H9 (cell line): ENCODE results near the gene COL4A2. TPM values are rescaled to one million over a fixed set of nuclear protein-coding genes. Genes with fewer than 3 reads are reported as not detected.

ENCODE experiments used
- DNase-seq: peaks from one replicate; pipeline ENCODE4 v3.0.0-alpha.2; 2017
- H2AFZ ChIP-seq: one replicate; pipeline ENCODE4 v1.6.1; 2013; ENCODE audit warnings: mild to moderate bottlenecking, low read length, control low read depth, moderate library complexity
- H2AK5ac ChIP-seq: 2 replicates; pipeline ENCODE4 v1.6.1; 2013; ENCODE audit warnings: low read length, control low read depth, mixed read lengths; ENCODE audit not compliant: insufficient read length
- H2BK120ac ChIP-seq: one replicate; pipeline ENCODE4 v1.6.1; 2013; ENCODE audit warnings: low read depth, mild to moderate bottlenecking, low read length, control low read depth, inconsistent platforms; ENCODE audit not compliant: poor library complexity, severe bottlenecking
- H2BK12ac ChIP-seq: 2 replicates; pipeline ENCODE4 v1.6.1; 2013; ENCODE audit warnings: low read length, control low read depth, mixed read lengths, low read depth; ENCODE audit not compliant: insufficient read length
- H2BK15ac ChIP-seq: 2 replicates; pipeline ENCODE4 v1.6.1; 2013; ENCODE audit warnings: low read depth, low read length, control low read depth
- H2BK20ac ChIP-seq: one replicate; pipeline ENCODE4 v1.6.1; 2013; ENCODE audit warnings: low read depth, mild to moderate bottlenecking, low read length, control low read depth, inconsistent platforms; ENCODE audit not compliant: poor library complexity, severe bottlenecking
- H2BK5ac ChIP-seq: 2 replicates; pipeline ENCODE4 v1.6.1; 2013; ENCODE audit warnings: low read length, control low read depth, mixed read lengths; ENCODE audit not compliant: insufficient read length
- H3K14ac ChIP-seq: 2 replicates; pipeline ENCODE4 v1.6.1; 2013; ENCODE audit warnings: low read length, control low read depth; ENCODE audit not compliant: insufficient read depth
- H3K18ac ChIP-seq: 2 replicates; pipeline ENCODE4 v1.6.1; 2013; ENCODE audit warnings: low read depth, mild to moderate bottlenecking, mixed read lengths, low read length, control low read depth; ENCODE audit not compliant: insufficient read length
- H3K23ac ChIP-seq: 2 replicates; pipeline ENCODE4 v1.6.1; 2013; ENCODE audit warnings: low read length, control low read depth, mixed read lengths, low read depth; ENCODE audit not compliant: insufficient read length
- H3K23me2 ChIP-seq: 2 replicates; pipeline ENCODE4 v1.6.1; 2013; ENCODE audit warnings: low read depth, mild to moderate bottlenecking, mixed read lengths, low read length, control low read depth; ENCODE audit not compliant: insufficient read length, poor library complexity, severe bottlenecking
- H3K27ac ChIP-seq: 2 replicates; pipeline ENCODE4 v1.5.1; 2013; ENCODE audit warnings: low read length, control low read depth, mixed read lengths, low read depth; ENCODE audit not compliant: insufficient read length
- H3K27me3 ChIP-seq: 2 replicates; pipeline ENCODE4 v1.6.1; 2013; ENCODE audit warnings: low read length, control low read depth, inconsistent platforms; ENCODE audit not compliant: insufficient read depth
- H3K4ac ChIP-seq: 2 replicates; pipeline ENCODE4 v1.6.1; 2013; ENCODE audit warnings: low read depth, mild to moderate bottlenecking, control low read depth, inconsistent platforms, low read length, moderate library complexity
- H3K4me1 ChIP-seq: 2 replicates; pipeline ENCODE4 v1.6.1; 2013; ENCODE audit warnings: low read length, control low read depth, inconsistent platforms; ENCODE audit not compliant: insufficient read depth
- H3K4me2 ChIP-seq: 2 replicates; pipeline ENCODE4 v1.6.1; 2013; ENCODE audit warnings: low read length, control low read depth, mixed read lengths; ENCODE audit not compliant: insufficient read length, insufficient read depth
- H3K56ac ChIP-seq: 2 replicates; pipeline ENCODE4 v1.6.1; 2013; ENCODE audit warnings: low read depth, mild to moderate bottlenecking, mixed read lengths, low read length, control low read depth; ENCODE audit not compliant: insufficient read length
- H3K79me1 ChIP-seq: 2 replicates; pipeline ENCODE4 v1.6.1; 2013; ENCODE audit warnings: low read depth, mild to moderate bottlenecking, moderate library complexity, low read length, control low read depth, inconsistent platforms; ENCODE audit not compliant: insufficient read depth, poor library complexity, severe bottlenecking
- H3K79me2 ChIP-seq: 2 replicates; pipeline ENCODE4 v1.6.1; 2013; ENCODE audit warnings: low read length, control low read depth, inconsistent platforms; ENCODE audit not compliant: insufficient read depth
- H3K9ac ChIP-seq: 2 replicates; pipeline ENCODE4 v1.6.1; 2013; ENCODE audit warnings: low read length, control low read depth, mixed read lengths; ENCODE audit not compliant: insufficient read length; ENCODE audit errors: extremely low read depth
- H3K9me3 ChIP-seq: one replicate; pipeline ENCODE4 v1.6.1; 2013; ENCODE audit warnings: low read depth, low read length, inconsistent platforms; ENCODE audit not compliant: control insufficient read depth
- H3T11ph ChIP-seq: one replicate; pipeline ENCODE4 v1.6.1; 2013; ENCODE audit warnings: mild to moderate bottlenecking, low read length, control low read depth, inconsistent platforms
- H4K20me1 ChIP-seq: one replicate; pipeline ENCODE4 v1.6.1; 2013; ENCODE audit not compliant: control insufficient read depth, insufficient read length, insufficient read depth
- H4K5ac ChIP-seq: 2 replicates; pipeline ENCODE4 v1.6.1; 2013; ENCODE audit warnings: low read depth, mild to moderate bottlenecking, mixed read lengths, low read length, control low read depth; ENCODE audit not compliant: insufficient read length
- H4K8ac ChIP-seq: replicated peaks from 2 replicates; pipeline ENCODE4 v1.6.1; 2013; ENCODE audit warnings: low read length, control low read depth, mixed read lengths, low read depth; ENCODE audit not compliant: insufficient read length
- H4K91ac ChIP-seq: 2 replicates; pipeline ENCODE4 v1.6.1; 2013; ENCODE audit warnings: low read depth, mild to moderate bottlenecking, moderate library complexity, mixed read lengths, low read length, control low read depth; ENCODE audit not compliant: insufficient read length
- H3K27ac Mint-ChIP-seq, 3 experiments: 2 replicates in 2 of 3; 3 replicates in 1 of 3; pipeline ENCODE4 v1.8.0; 2020 to 2021; ENCODE audit warnings: mixed read lengths in 3 of 3, mild to moderate bottlenecking in 1 of 3, moderate library complexity in 1 of 3
- H3K27me3 Mint-ChIP-seq: 2 replicates; pipeline ENCODE4 v1.8.0; 2021; ENCODE audit warnings: low read depth, mild to moderate bottlenecking, moderate library complexity, mixed read lengths
- H3K36me3 Mint-ChIP-seq, 3 experiments: 2 replicates in 2 of 3; 3 replicates in 1 of 3; pipeline ENCODE4 v1.8.0; 2020 to 2021; ENCODE audit warnings: low read depth in 3 of 3, mixed read lengths in 3 of 3; ENCODE audit not compliant: insufficient read depth in 1 of 3
- H3K4me1 Mint-ChIP-seq, 2 experiments: 2 replicates each; pipeline ENCODE4 v1.8.0; 2020; ENCODE audit warnings: mixed read lengths in 2 of 2
- H3K4me3 Mint-ChIP-seq, 2 experiments: 2 replicates in 1 of 2; 3 replicates in 1 of 2; pipeline ENCODE4 v1.8.0; 2020 to 2021; ENCODE audit warnings: mild to moderate bottlenecking in 2 of 2, mixed read lengths in 2 of 2, moderate library complexity in 1 of 2
- H3K9me3 Mint-ChIP-seq, 2 experiments: 2 replicates in 1 of 2; 3 replicates in 1 of 2; pipeline ENCODE4 v1.8.0; 2020; ENCODE audit warnings: mild to moderate bottlenecking in 2 of 2, mixed read lengths in 2 of 2, moderate library complexity in 1 of 2
- WGBS: extraction: QIAGEN DNeasy Blood & Tissue Kit; methylation state at CpG from one replicate; pipeline ENCODE4 v1.1.7; 2013; ENCODE audit warnings: missing lambda C conversion rate, low lambda C conversion rate, mixed read lengths; ENCODE audit not compliant: insufficient read length; ENCODE audit errors: extremely low coverage; 5-methylcytosine and 5-hydroxymethylcytosine counted together
- total RNA-seq: library from RNA; stranded (reverse); gene quantifications from 2 replicates; pipeline ENCODE4 v1.2.1, GENCODE V29; 2021
- TF ChIP-seq, protein P1 (sequence below): fragments of 200-600 bp; sonication (generic); conservative IDR thresholded peaks from 3 replicates; pipeline ENCODE4 v1.8.0; 2021; ENCODE audit warnings: antibody characterized with exemption, mild to moderate bottlenecking

COL4A2 gene
- total RNA-seq, 1 experiment from 2014 or later, result 76.5 TPM

DNA sequence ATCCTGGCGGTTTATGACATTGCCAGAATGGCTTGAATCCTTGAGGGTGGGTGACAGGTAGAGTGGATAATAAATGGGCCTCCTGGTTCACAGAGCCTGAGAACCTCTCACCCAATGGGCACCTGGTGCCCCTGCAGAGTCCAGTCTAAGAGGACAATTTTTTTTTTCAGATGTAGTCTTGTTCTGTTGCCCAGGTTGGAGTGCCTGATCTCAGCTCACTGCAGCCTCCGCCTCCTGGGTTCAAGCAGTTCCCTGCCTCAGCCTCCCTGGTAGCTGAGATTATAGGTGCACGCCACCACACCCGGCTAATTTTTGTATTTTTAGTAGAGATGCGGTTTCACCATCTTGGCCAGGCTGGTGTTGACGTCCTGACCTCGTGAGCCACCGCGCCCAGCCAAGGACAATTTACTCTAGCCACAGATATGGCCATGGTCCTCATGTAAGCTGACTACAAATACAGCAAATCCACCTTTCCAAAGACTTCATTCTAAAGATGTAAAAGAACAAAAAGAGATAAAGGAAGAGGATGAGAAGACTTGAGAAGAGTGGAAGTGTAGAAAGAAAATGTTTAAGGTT lies 33.0 kb downstream of the COL4A2 start:
- Histone ChIP-seq H2AK5ac (no peak overlapping the region), H4K5ac (no peak overlapping the region), H3K4me2 (no peak overlapping the region), H2BK120ac (no peak overlapping the region), H4K20me1 (no peaks in the 10 kb centered on the region), H3T11ph (no peak overlapping the region), H2BK15ac (no peak overlapping the region), H4K91ac (no peak overlapping the region), H3K56ac (no peak overlapping the region), H3K14ac (no peak overlapping the region), H4K8ac (no peak overlapping the region), H2AFZ (no peak overlapping the region), H3K9ac (no peak overlapping the region), H3K23ac (no peak overlapping the region), H3K23me2 (no peaks in the 10 kb centered on the region), H3K9me3 (no peaks in the 10 kb centered on the region), H3K79me1 (peaks cover 6% of the 10 kb centered on the region), H2BK5ac (no peak overlapping the region), H2BK20ac (no peak overlapping the region), H3K79me2 (peaks cover 2% of the 10 kb centered on the region; the same call in 1 of the 2 replicates), H3K27me3 (no peaks in the 10 kb centered on the region), H3K27ac (no peak overlapping the region), H3K18ac (no peak overlapping the region), H3K4ac (no peak overlapping the region), H2BK12ac (no peak overlapping the region), H3K4me1 (peaks cover 10% of the 10 kb centered on the region; the same call in 1 of the 2 replicates)
- Mint-ChIP-seq H3K27ac (no peak overlapping the region), H3K27me3 (no peaks in the 10 kb centered on the region; the same call in 1 of the 2 replicates), H3K4me1 (peaks cover 50 to 52% of the 10 kb centered on the region in 2 experiments), H3K9me3 (no peaks in the 10 kb centered on the region), H3K36me3 (peaks cover 1 to 9% (median 3%) of the 10 kb centered on the region in 3 experiments; a peak in 5 of 7 replicates), H3K4me3 (no peak overlapping the region; a peak in 1 of 5 replicates)
- TF ChIP-seq, protein P1, sequence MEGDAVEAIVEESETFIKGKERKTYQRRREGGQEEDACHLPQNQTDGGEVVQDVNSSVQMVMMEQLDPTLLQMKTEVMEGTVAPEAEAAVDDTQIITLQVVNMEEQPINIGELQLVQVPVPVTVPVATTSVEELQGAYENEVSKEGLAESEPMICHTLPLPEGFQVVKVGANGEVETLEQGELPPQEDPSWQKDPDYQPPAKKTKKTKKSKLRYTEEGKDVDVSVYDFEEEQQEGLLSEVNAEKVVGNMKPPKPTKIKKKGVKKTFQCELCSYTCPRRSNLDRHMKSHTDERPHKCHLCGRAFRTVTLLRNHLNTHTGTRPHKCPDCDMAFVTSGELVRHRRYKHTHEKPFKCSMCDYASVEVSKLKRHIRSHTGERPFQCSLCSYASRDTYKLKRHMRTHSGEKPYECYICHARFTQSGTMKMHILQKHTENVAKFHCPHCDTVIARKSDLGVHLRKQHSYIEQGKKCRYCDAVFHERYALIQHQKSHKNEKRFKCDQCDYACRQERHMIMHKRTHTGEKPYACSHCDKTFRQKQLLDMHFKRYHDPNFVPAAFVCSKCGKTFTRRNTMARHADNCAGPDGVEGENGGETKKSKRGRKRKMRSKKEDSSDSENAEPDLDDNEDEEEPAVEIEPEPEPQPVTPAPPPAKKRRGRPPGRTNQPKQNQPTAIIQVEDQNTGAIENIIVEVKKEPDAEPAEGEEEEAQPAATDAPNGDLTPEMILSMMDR, result no peak
- no peak for DNase-seq
- WGBS, result no CpG with 5 or more reads among the region's 9 CpGs
